Ishikawa (cell line): ENCODE data around the gene XRCC5.

Experiments
- CEBPB ChIP-seq: IDR thresholded peaks from 2 replicates; pipeline ENCODE4 v1.6.1; 2012
- CREB1 ChIP-seq: IDR thresholded peaks from 2 replicates; pipeline ENCODE4 v1.6.1; 2012; ENCODE audit warnings: low read depth
- EGR1 ChIP-seq: IDR thresholded peaks from 2 replicates; pipeline ENCODE4 v1.6.1; 2012
- EP300 ChIP-seq: IDR thresholded peaks from 2 replicates; pipeline ENCODE4 v1.6.1; 2012; ENCODE audit warnings: borderline replicate concordance
- FOXM1 ChIP-seq: IDR thresholded peaks from 2 replicates; pipeline ENCODE4 v1.6.1; 2012; ENCODE audit warnings: low read depth, borderline replicate concordance
- NFIC ChIP-seq: IDR thresholded peaks from 2 replicates; pipeline ENCODE4 v1.6.1; 2012
- RAD21 ChIP-seq: IDR thresholded peaks from 2 replicates; pipeline ENCODE4 v1.6.1; 2012; ENCODE audit warnings: low read depth
- TAF1 ChIP-seq: IDR thresholded peaks from 2 replicates; pipeline ENCODE4 v1.6.1; 2012; ENCODE audit warnings: low read depth, mild to moderate bottlenecking
- TCF12 ChIP-seq: IDR thresholded peaks from 2 replicates; pipeline ENCODE4 v1.6.1; 2012; ENCODE audit warnings: low read depth
- TEAD4 ChIP-seq: IDR thresholded peaks from 2 replicates; pipeline ENCODE4 v1.6.1; 2012
- YY1 ChIP-seq: IDR thresholded peaks from 2 replicates; pipeline ENCODE4 v1.6.1; 2012; ENCODE audit warnings: low read depth
- ZBTB7A ChIP-seq: IDR thresholded peaks from 2 replicates; pipeline ENCODE4 v1.6.1; 2012; ENCODE audit warnings: low read depth
- TF ChIP-seq, protein P1 (sequence below): IDR thresholded peaks from 2 replicates; pipeline ENCODE4 v1.6.1; 2012
- TF ChIP-seq, protein P2 (sequence below): IDR thresholded peaks from 2 replicates; pipeline ENCODE4 v1.6.1; 2012; ENCODE audit warnings: low read depth, mild to moderate bottlenecking
- TF ChIP-seq, protein P3 (sequence below): IDR thresholded peaks from 2 replicates; pipeline ENCODE4 v1.6.1; 2012

XRCC5 gene

DNA sequence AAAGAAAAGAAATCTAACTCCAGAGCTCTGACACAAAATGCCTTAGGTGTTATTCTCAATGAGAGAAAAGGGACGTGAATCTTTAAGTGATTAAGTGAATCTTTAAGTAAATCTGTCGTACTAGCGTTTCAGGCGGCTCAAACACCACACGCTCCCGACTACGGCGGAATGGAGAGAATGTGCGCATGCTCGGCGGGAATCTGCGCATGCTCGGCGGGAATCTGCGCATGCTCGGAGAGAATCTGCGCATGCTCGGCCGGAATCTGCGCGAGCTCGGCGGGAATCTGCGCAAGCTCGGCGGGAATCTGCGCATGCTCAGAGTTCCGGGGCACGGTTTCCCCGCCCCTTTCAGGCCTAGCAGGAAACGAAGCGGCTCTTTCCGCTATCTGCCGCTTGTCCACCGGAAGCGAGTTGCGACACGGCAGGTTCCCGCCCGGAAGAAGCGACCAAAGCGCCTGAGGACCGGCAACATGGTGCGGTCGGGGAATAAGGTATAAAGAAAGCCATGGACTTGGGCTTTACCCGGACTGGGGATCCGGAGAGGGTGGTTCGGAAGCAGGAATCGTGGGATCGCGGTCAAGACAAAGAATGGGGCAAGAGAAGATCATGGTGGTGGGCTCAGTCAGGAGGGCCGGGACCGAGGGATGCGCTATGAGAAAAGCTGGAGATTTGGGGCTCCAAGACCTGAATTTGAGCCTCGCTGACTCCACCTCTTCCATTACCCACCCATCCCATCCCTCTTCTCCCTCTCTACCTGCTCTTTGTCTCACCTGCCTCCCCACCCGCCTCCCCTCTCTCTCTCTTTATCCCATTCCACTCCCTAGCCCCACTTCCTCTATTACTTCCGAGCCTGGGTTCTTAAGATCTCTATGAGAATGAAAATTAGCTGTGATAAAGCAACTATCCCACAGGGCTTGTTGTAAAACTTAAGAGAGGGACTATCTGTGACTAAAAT, at the start of gene XRCC5:
Gene XRCC5, plus strand, starts transcription at position 382 of the 955 bp plus-strand sequence. Its CDS starts 89 bp downstream, at position 471.
- TF ChIP-seq ZBTB7A (no peak), FOXM1 (no peak), TAF1 (peak; percentile 79), TEAD4 (peak; percentile 42; the same call in 1 of the 2 replicates), CEBPB (peak; percentile 97), CREB1 (no peak), EGR1 (no peak), YY1 (peak; percentile 67), TCF12 (peak; percentile 42), RAD21 (no peak)
- TF ChIP-seq, protein P1, sequence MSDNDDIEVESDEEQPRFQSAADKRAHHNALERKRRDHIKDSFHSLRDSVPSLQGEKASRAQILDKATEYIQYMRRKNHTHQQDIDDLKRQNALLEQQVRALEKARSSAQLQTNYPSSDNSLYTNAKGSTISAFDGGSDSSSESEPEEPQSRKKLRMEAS, result peak; percentile 98
- TF ChIP-seq, protein P2, sequence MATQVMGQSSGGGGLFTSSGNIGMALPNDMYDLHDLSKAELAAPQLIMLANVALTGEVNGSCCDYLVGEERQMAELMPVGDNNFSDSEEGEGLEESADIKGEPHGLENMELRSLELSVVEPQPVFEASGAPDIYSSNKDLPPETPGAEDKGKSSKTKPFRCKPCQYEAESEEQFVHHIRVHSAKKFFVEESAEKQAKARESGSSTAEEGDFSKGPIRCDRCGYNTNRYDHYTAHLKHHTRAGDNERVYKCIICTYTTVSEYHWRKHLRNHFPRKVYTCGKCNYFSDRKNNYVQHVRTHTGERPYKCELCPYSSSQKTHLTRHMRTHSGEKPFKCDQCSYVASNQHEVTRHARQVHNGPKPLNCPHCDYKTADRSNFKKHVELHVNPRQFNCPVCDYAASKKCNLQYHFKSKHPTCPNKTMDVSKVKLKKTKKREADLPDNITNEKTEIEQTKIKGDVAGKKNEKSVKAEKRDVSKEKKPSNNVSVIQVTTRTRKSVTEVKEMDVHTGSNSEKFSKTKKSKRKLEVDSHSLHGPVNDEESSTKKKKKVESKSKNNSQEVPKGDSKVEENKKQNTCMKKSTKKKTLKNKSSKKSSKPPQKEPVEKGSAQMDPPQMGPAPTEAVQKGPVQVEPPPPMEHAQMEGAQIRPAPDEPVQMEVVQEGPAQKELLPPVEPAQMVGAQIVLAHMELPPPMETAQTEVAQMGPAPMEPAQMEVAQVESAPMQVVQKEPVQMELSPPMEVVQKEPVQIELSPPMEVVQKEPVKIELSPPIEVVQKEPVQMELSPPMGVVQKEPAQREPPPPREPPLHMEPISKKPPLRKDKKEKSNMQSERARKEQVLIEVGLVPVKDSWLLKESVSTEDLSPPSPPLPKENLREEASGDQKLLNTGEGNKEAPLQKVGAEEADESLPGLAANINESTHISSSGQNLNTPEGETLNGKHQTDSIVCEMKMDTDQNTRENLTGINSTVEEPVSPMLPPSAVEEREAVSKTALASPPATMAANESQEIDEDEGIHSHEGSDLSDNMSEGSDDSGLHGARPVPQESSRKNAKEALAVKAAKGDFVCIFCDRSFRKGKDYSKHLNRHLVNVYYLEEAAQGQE, result no peak
- TF ChIP-seq, protein P3, sequence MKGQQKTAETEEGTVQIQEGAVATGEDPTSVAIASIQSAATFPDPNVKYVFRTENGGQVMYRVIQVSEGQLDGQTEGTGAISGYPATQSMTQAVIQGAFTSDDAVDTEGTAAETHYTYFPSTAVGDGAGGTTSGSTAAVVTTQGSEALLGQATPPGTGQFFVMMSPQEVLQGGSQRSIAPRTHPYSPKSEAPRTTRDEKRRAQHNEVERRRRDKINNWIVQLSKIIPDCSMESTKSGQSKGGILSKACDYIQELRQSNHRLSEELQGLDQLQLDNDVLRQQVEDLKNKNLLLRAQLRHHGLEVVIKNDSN, result no peak

DNA sequence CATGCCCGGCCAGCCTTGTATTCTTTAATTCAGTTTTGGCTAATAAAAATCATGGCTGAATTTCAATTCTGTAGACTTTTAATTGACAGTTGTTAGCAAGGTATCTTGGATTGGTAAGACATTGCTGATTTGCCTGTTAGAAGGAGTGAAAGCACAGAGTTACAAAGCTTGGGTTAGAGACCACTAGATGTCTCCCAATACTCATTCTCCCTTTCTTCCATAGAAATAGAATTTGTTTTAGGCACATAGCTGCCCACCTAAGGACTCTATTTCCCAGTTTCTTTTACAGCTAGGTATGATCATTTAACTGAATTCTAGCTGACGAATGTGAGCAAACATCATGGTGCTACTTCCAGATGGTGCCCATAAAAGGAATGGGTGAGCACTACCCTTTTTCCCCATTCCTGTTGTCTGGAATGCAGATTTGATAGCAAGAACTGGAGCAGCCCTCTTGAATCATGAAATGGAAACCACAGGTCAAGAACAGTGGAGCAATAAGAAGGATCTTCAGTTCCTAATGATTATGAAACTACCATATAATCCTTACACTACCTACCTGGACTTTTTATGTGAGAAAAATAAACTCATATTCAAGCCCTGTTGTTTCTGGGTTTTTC, 45.0 kb upstream of the XRCC5 start:
- TF ChIP-seq TCF12 (no peak), RAD21 (peak; percentile 36)

DNA sequence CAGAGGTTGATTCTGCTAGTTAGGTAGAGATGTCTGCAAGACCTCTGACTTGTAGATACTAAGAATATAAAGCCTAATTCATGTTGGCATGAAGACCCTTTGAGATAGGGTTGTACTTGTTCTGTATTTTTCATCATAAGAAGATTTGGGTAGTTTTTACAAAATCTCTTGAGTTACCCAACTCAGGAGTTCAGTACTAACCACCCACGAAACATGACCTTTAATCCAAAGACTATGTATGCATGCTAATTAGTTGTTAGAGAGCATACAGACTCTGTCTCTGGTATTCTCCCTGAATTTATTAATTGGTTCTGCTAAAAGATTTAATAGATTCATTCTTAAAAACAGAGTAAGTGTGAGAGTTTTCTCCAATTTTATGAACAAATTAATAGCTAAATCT, 44.5 kb upstream of the XRCC5 start:
- TF ChIP-seq FOXM1, result no peak
- no peak for TF ChIP-seq ZBTB7A
- no peak for TF ChIP-seq TEAD4
- no peak for TF ChIP-seq YY1
- no peak for TF ChIP-seq NFIC
- TF ChIP-seq, protein P1, result no peak
- TF ChIP-seq TAF1, result no peak
- no peak for TF ChIP-seq EP300
- TF ChIP-seq, protein P2, result no peak
- TF ChIP-seq, protein P3, result no peak
- no peak for TF ChIP-seq RAD21
- no peak for TF ChIP-seq EGR1
- TF ChIP-seq TCF12, result no peak

DNA sequence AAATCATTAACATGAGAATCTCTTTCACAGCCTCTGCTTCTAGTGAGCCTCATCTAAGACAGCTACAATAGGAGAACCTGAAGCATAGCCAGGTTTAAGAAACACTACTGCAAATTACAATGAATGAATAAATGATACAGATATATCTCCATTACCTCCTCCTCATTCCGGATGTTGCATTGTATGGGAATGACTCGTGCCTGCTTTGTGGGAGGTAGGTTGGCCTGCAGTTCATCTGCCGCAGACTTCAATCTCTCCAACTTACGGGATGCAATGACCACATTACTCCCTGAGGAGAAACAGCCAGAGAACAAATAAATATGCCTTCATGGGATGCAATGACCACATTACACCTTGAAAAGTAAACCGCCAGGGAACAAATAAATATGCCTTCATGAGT, 42.9 kb upstream of the XRCC5 start:
- TF ChIP-seq TAF1 (no peak), CREB1 (no peak), NFIC (no peak), RAD21 (no peak), YY1 (no peak), TEAD4 (no peak)
- TF ChIP-seq, protein P3, result no peak
- TF ChIP-seq, protein P1, result no peak

DNA sequence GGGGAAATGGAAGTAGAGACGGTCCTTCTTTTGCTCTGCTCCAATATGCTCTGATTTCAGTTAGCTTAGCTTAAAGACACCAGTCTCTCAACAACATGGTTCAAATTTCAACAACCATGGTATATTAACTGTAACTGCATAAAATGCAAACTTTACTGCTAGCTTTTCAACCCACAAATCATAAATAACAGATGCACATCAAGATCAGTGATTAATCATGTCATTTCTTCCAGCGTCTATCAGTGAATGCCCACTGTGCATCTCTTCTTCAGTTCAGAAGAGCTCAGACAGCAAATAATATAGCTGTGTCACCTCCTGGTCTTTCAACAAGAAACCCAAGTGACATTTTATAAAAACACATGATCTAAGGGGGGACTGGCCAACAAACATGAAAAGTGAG, 40.1 kb upstream of the XRCC5 start:
- TF ChIP-seq EGR1, result no peak
- no peak for TF ChIP-seq CREB1
- TF ChIP-seq ZBTB7A, result no peak
- no peak for TF ChIP-seq TCF12
- TF ChIP-seq TEAD4, result no peak
- TF ChIP-seq, protein P2, result no peak
- TF ChIP-seq YY1, result no peak
- TF ChIP-seq RAD21, result no peak
- no peak for TF ChIP-seq FOXM1
- TF ChIP-seq CEBPB, result no peak
- TF ChIP-seq, protein P1, result no peak
- TF ChIP-seq EP300, result no peak
- no peak for TF ChIP-seq TAF1
- no peak for TF ChIP-seq NFIC
- TF ChIP-seq, protein P3, result no peak
